GM12801 (cell line): ENCODE results near the gene ERP27.

Experiments
- CTCF ChIP-seq: IDR thresholded peaks from one replicate; pipeline ENCODE4 v1.5.1; 2011; ENCODE audit warnings: control low read depth; ENCODE audit not compliant: insufficient read length; ENCODE audit errors: extremely low read depth

ERP27 gene

GRCh38 chr12:14965221-14965620 is 26.9 kb upstream of the ERP27 start:
- TF ChIP-seq CTCF: no peak

- no peak for TF ChIP-seq CTCF
Observed at GRCh38 chr12:14964406-14964805, 26.1 kb upstream of the ERP27 start.

GRCh38 chr12:14963520-14963919 is 25.2 kb upstream of the ERP27 start:
- TF ChIP-seq CTCF: no peak

GRCh38 chr12:14962797-14963196 is 24.5 kb upstream of the ERP27 start:
- TF ChIP-seq CTCF: no peak

- TF ChIP-seq CTCF: no peak
Observed at GRCh38 chr12:14962153-14962539, 23.8 kb upstream of the ERP27 start.

- TF ChIP-seq CTCF: no peak
Observed at GRCh38 chr12:14961466-14962152, 23.3 kb upstream of the ERP27 start, which contains the start of gene ARHGDIB. Gene ARHGDIB, minus strand, starts transcription at chr12:14961601. Its CDS starts 10,889 bp downstream, at chr12:14950712.

GRCh38 chr12:14960548-14961465 is 22.5 kb upstream of the ERP27 start:
- TF ChIP-seq CTCF: no peak
